WERI-Rb-1 (cell line): Measurements from ENCODE around the gene HOXB8.

Experiments
- DNase-seq: peaks from one replicate; pipeline ENCODE4 v3.0.0-alpha.2; 2020
- H3K27ac ChIP-seq: fragments of 250-450 bp; sonication (Bioruptor Pico); 2 replicates; pipeline ENCODE4 v1.5.1; 2020; ENCODE audit warnings: mild to moderate bottlenecking, moderate library complexity
- H3K27me3 ChIP-seq: fragments of 250-450 bp; sonication (Bioruptor Pico); 2 replicates; pipeline ENCODE4 v1.5.1; 2021; ENCODE audit warnings: mild to moderate bottlenecking, low read depth, moderate library complexity; ENCODE audit not compliant: insufficient read depth, severe bottlenecking
- H3K36me3 ChIP-seq: fragments of 250-450 bp; sonication (Bioruptor Pico); 2 replicates; pipeline ENCODE4 v1.5.1; 2020; ENCODE audit warnings: mild to moderate bottlenecking, moderate library complexity
- H3K4me3 ChIP-seq: 2 replicates; pipeline ENCODE4 v1.5.1; 2011; ENCODE audit warnings: low read depth, mild to moderate bottlenecking, control low read depth, low read length
- H3K9me3 ChIP-seq: fragments of 250-450 bp; sonication (Bioruptor Pico); 2 replicates; pipeline ENCODE4 v1.5.1; 2021; ENCODE audit warnings: mild to moderate bottlenecking, moderate library complexity; ENCODE audit not compliant: severe bottlenecking
- CTCF ChIP-seq: IDR thresholded peaks from 2 replicates; pipeline ENCODE4 v1.5.1; 2011; ENCODE audit warnings: low read depth, mild to moderate bottlenecking, control low read depth, inconsistent platforms, low read length

The HOXB8 gene

GRCh38 chr17:48643697-48644012 lies 28.6 kb upstream of the HOXB8 start:
- Histone ChIP-seq H3K9me3 (peaks cover 4% of the 10 kb centered on the region), H3K27me3 (peaks cover 100% of the 10 kb centered on the region), H3K4me3 (no peak overlapping the region), H3K36me3 (no peaks in the 10 kb centered on the region), H3K27ac (no peak overlapping the region)
- no peak for DNase-seq
- TF ChIP-seq CTCF = no peak

GRCh38 chr17:48642843-48643696 lies 28.0 kb upstream of the HOXB8 start:
- Histone ChIP-seq H3K27ac (no peak overlapping the region), H3K9me3 (peaks cover 4% of the 10 kb centered on the region), H3K4me3 (no peak overlapping the region), H3K27me3 (peaks cover 100% of the 10 kb centered on the region), H3K36me3 (no peaks in the 10 kb centered on the region)
- no peak for DNase-seq
- TF ChIP-seq CTCF = no peak

- Histone ChIP-seq H3K27ac (no peak overlapping the region), H3K9me3 (peaks cover 4% of the 10 kb centered on the region), H3K27me3 (peaks cover 100% of the 10 kb centered on the region), H3K36me3 (no peaks in the 10 kb centered on the region), H3K4me3 (no peak overlapping the region)
- DNase-seq = peak; percentile 42
- 0 out of 2 replicates have a peak, but pooled peaks have one; percentile 7 for TF ChIP-seq CTCF
These were observed 27.2 kb upstream of the HOXB8 start for GRCh38 chr17:48642059-48642842.

GRCh38 chr17:48641541-48642058 lies 26.5 kb upstream of the HOXB8 start:
- peaks cover 100% of the 10 kb centered on the region for H3K27me3 ChIP-seq

GRCh38 chr17:48640858-48641180 lies 25.7 kb upstream of the HOXB8 start:
- Histone ChIP-seq H3K27ac (no peak overlapping the region), H3K4me3 (no peak overlapping the region), H3K27me3 (peaks cover 98% of the 10 kb centered on the region), H3K36me3 (no peaks in the 10 kb centered on the region), H3K9me3 (peaks cover 4% of the 10 kb centered on the region)
- DNase-seq = no peak
- no peak for TF ChIP-seq CTCF

More at GRCh38 chr17:48641541-48642058, 26.5 kb upstream of the HOXB8 start:
- Histone ChIP-seq H3K4me3 (no peak overlapping the region), H3K36me3 (no peaks in the 10 kb centered on the region), H3K9me3 (peaks cover 4% of the 10 kb centered on the region), H3K27ac (no peak overlapping the region)
- no peak for TF ChIP-seq CTCF
- DNase-seq = no peak
